Stimulated activated CD4-positive, alpha-beta T cell treated with anti-CD3 and anti-CD28 coated beads, Interleukin-4, amount 100 ng/mL, for 4 hours (primary cell): ENCODE measurements around the gene DOC2A.
A peak's percentile ranks its signal among the peaks of the same experiment; 100 is the strongest.
"Not testable (repeated sequence)": the region's sequence is repeated elsewhere in the genome, so short reads cannot be mapped to it uniquely, and the experiment has no call there.

Experiments used
- DNase-seq, 2 experiments: peaks; one replicate each; pipeline ENCODE4 v3.0.0-alpha.2; 2020

The DOC2A gene

DNA sequence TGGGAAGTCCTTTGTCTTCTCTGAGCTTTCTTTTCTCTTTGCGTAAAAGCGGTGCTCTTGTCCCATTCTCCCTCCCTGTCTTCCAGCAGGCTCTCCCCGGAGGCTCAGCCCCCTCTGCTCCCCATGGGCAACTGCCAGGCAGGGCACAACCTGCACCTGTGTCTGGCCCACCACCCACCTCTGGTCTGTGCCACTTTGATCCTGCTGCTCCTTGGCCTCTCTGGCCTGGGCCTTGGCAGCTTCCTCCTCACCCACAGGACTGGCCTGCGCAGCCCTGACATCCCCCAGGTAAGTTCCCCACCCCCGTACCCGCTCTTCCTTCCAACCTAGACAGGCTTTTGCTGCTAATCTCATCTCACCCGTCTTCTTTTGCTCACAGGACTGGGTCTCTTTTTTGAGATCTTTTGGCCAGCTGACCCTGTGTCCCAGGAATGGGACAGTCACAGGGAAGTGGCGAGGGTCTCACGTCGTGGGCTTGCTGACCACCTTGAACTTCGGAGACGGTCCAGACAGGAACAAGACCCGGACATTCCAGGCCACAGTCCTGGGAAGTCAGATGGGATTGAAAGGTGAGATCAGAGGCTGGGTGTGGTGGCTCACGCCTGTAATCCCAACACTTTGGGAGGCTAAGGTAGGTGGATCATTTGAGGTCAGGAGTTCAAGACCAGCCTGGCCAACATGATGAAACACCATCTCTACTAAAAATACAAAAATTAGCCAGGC lies 47.6 kb downstream of the DOC2A start:
- DNase-seq = no peak

GRCh38 chr16:29962344-29962994 lies 48.4 kb downstream of the DOC2A start:
- DNase-seq = no peak

GRCh38 chr16:29961479-29962343 lies 49.1 kb downstream of the DOC2A start, which contains the start of gene TMEM219:
TMEM219 (plus strand) TSS chr16:29962079; CDS start chr16:29963144, 1,065 bp downstream.
- peak; percentile 90 to 94 for DNase-seq

DNA sequence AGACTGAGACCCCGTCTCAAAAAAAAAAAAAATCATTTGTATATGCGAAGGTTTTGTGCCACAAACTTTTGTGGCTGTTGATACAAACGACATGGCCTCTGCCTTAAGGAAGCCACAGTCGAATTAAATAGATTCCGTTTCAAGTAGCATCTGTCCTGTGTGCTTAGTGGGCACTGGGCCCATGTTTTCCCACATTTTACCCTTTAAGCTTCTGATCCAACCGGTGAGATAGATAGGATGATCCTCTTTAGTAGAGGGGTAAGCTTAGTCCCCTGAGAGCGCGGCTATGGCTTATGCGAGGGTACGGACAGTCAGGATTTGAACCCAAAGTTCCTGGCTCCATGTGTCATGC lies 49.7 kb downstream of the DOC2A start:
- no peak for DNase-seq

DNA sequence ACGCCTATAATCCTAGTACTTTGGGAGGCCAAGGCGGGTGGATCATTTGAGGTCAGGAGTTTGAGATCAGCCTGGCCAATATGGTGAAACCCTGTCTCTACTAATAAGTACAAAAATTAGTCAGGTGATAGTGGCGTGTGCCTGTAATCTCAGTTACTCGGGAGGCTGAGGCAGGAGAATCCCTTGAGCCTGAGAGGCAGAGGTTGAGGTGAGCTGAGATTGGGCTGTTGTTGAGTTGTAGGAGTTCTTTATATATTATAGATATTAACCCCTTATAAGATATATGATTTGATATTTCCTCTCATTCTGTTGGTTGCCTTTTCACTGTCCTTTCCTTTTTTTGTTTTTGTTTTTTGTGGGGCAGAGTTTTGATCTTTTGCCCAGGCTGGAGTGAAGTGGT lies 51.0 kb downstream of the DOC2A start:
- not testable (repeated sequence) for DNase-seq

- no peak for DNase-seq
These were observed 51.5 kb downstream of the DOC2A start for GRCh38 chr16:29959293-29959692.

GRCh38 chr16:29958756-29959155 lies 52.1 kb downstream of the DOC2A start:
- no peak for DNase-seq
